GM21717 (cell line): ENCODE data around the gene ATP11A.

Experiments
- ATAC-seq: cut with Tn5 transposase; IDR thresholded peaks from one replicate; pipeline ENCODE4 v1.9.1; 2021; ENCODE audit warnings: mild to moderate bottlenecking, moderate library complexity; ENCODE audit not compliant: unreplicated experiment

The ATP11A gene

GRCh38 chr13:112885782-112886268, 196.0 kb downstream of the ATP11A start:
- ATAC-seq: no peak

- ATAC-seq: no peak
Observed at GRCh38 chr13:112887151-112887550, 197.3 kb downstream of the ATP11A start.

- no peak for ATAC-seq
Observed at GRCh38 chr13:112887557-112887991, 197.7 kb downstream of the ATP11A start.

- no peak for ATAC-seq
Observed at GRCh38 chr13:112888238-112889111, 198.6 kb downstream of the ATP11A start.

- no peak for ATAC-seq
Observed at GRCh38 chr13:112889351-112890290, 199.8 kb downstream of the ATP11A start.

GRCh38 chr13:112890316-112891145, 200.7 kb downstream of the ATP11A start:
- no peak for ATAC-seq

- ATAC-seq: no peak
Observed at GRCh38 chr13:112891477-112892401, 201.9 kb downstream of the ATP11A start.

- no peak for ATAC-seq
Observed at GRCh38 chr13:112892426-112893206, 202.8 kb downstream of the ATP11A start.

- ATAC-seq: no peak
Observed at GRCh38 chr13:112893207-112893569, 203.3 kb downstream of the ATP11A start.

GRCh38 chr13:112893570-112894422, 204.0 kb downstream of the ATP11A start:
- ATAC-seq: peak; percentile 51

- ATAC-seq: no peak
Observed at GRCh38 chr13:112894423-112894672, 204.5 kb downstream of the ATP11A start.

- no peak for ATAC-seq
Observed at GRCh38 chr13:112894673-112895481, 205.0 kb downstream of the ATP11A start.

- no peak for ATAC-seq
Observed at GRCh38 chr13:112895521-112896465, 206.0 kb downstream of the ATP11A start.

- ATAC-seq: no peak
Observed at GRCh38 chr13:112896736-112897602, 207.1 kb downstream of the ATP11A start.

- no peak for ATAC-seq
Observed at GRCh38 chr13:112897603-112897955, 207.7 kb downstream of the ATP11A start.
